Measurements from ENCODE around the gene ELP5. TPM values are rescaled to one million over a fixed set of nuclear protein-coding genes. Genes with fewer than 3 reads are reported as not detected.

ELP5 gene
- total RNA-seq, 2 donors from 2014 or later: 10.2 to 16.3 TPM

- H3K27me3 ChIP-seq: no peaks in the 10 kb centered on the region
- ATAC-seq (peak; percentile 89), DNase-seq (peak; percentile 93 to 97 (median 95))
- H3K4me1 ChIP-seq: peaks cover 24% of the 10 kb centered on the region
- TF ChIP-seq POLR2A (IDR thresholded peaks at IDR 0.05): no peak
- TF ChIP-seq CTCF (IDR thresholded peaks at IDR 0.05): no peak
- 0 to 3% methylated on average over 14 to 71 of the region's 71 CpGs for WGBS, 2 donors
- intact Hi-C loops (cut with DNase I): loop anchor here (10.0 kb wide), 1 partner anchor 217 kb away; no protein-coding TSS in a partner anchor
- no peaks in the 10 kb centered on the region for H3K36me3 ChIP-seq (replicated peaks in 1 of 2; ENCODE audit: insufficient read depth in 1 of 2, low read depth in 2 of 2)
- H3K4me3 ChIP-seq: no peak within 1 kb of the TSS
- H3K9me3 ChIP-seq: no peaks in the 10 kb centered on the region
- H3K27ac ChIP-seq: peak within 1 kb of the TSS; percentile 42 to 79 (median 70)
These were observed 29.3 kb downstream of the ELP5 start, which contains the start of gene SLC2A4 for GRCh38 chr17:7281074-7281952. TSS of gene SLC2A4 (plus strand) at chr17:7281718. CDS start at chr17:7281935, 217 bp downstream.

- no peaks in the 10 kb centered on the region for H3K27me3 ChIP-seq
- DNase-seq: peak in 2 of 4 donors; percentile 31 to 34
- 11 to 22% methylated on average over 7 to 42 of the region's 43 CpGs for WGBS, 2 donors
- peak overlapping the region in 2 of 4 donors; percentile 27 to 79 for H3K27ac ChIP-seq
- H3K4me1 ChIP-seq: peaks cover 24% of the 10 kb centered on the region
- intact Hi-C loops (cut with DNase I): loop anchor here (10.0 kb wide), 1 partner anchor 217 kb away; no protein-coding TSS in a partner anchor
- no peak for ATAC-seq
- H3K9me3 ChIP-seq: no peaks in the 10 kb centered on the region
- H3K36me3 ChIP-seq (replicated peaks in 1 of 2; ENCODE audit: insufficient read depth in 1 of 2, low read depth in 2 of 2): no peaks in the 10 kb centered on the region
- no peak overlapping the region for H3K4me3 ChIP-seq
- TF ChIP-seq CTCF (IDR thresholded peaks at IDR 0.05): no peak
These were observed 30.1 kb downstream of the ELP5 start for GRCh38 chr17:7281953-7282751.

GRCh38 chr17:7282752-7283321 is 30.8 kb downstream of the ELP5 start:
- Histone ChIP-seq H3K27ac (no peak overlapping the region), H3K9me3 (no peaks in the 10 kb centered on the region), H3K36me3 (replicated peaks in 1 of 2; ENCODE audit: insufficient read depth in 1 of 2, low read depth in 2 of 2) (no peaks in the 10 kb centered on the region), H3K4me1 (peaks cover 24% of the 10 kb centered on the region), H3K27me3 (no peaks in the 10 kb centered on the region), H3K4me3 (no peak overlapping the region)
- DNase-seq (no peak), ATAC-seq (no peak)
- intact Hi-C loops (cut with DNase I): loop anchor here (10.0 kb wide), 1 partner anchor 218 kb away; no protein-coding TSS in a partner anchor
- TF ChIP-seq POLR2A (IDR thresholded peaks at IDR 0.05) (no peak), CTCF (IDR thresholded peaks at IDR 0.05) (no peak)
- 41 to 51% methylated on average over 4 to 6 of the region's 6 CpGs for WGBS, 2 donors

GRCh38 chr17:7283471-7284216 is 31.6 kb downstream of the ELP5 start:
- no peak overlapping the region for H3K27ac ChIP-seq
- DNase-seq (no peak), ATAC-seq (no peak)
- 82 to 88% methylated on average over 16 to 18 of the region's 18 CpGs for WGBS, 2 donors
- TF ChIP-seq POLR2A (IDR thresholded peaks at IDR 0.05) (no peak), CTCF (IDR thresholded peaks at IDR 0.05) (no peak)
- no peak overlapping the region for H3K4me3 ChIP-seq
- peaks cover 24% of the 10 kb centered on the region for H3K4me1 ChIP-seq
- no peaks in the 10 kb centered on the region for H3K9me3 ChIP-seq
- intact Hi-C loops (cut with DNase I): loop anchor here (10.0 kb wide), 1 partner anchor 219 kb away; no protein-coding TSS in a partner anchor
- no peaks in the 10 kb centered on the region for H3K36me3 ChIP-seq (replicated peaks in 1 of 2; ENCODE audit: insufficient read depth in 1 of 2, low read depth in 2 of 2)
- no peaks in the 10 kb centered on the region for H3K27me3 ChIP-seq

Measured in body of pancreas (tissue), 4 donors.